HepG2 (cell line): ENCODE results near the gene EEPD1. TPM values are rescaled to one million over a fixed set of nuclear protein-coding genes. Genes with fewer than 3 reads are reported as not detected.

Experiments used
- ATF1 ChIP-seq: IDR thresholded peaks from 2 replicates; pipeline ENCODE4 v1.6.1; 2016; ENCODE audit warnings: mild to moderate bottlenecking, control low read depth
- ELF4 ChIP-seq: sonication (generic); formaldehyde crosslinking; IDR thresholded peaks from 2 replicates; pipeline ENCODE4 v1.5.0; 2020; ENCODE audit warnings: missing genetic modification reagents, mild to moderate bottlenecking, moderate library complexity, borderline replicate concordance
- ETV5 ChIP-seq: IDR thresholded peaks from 2 replicates; pipeline ENCODE4 v1.6.1; 2018; ENCODE audit warnings: missing biosample characterization, missing genetic modification reagents, inconsistent platforms, borderline replicate concordance
- FOXA3 ChIP-seq: IDR thresholded peaks from 2 replicates; pipeline ENCODE4 v1.6.1; 2016; ENCODE audit warnings: missing genetic modification reagents, missing compliant biosample characterization
- GRHL1 ChIP-seq: sonication (generic); formaldehyde crosslinking; conservative IDR thresholded peaks from 2 replicates; pipeline ENCODE4 v1.8.0; 2022; ENCODE audit warnings: missing genetic modification reagents
- KLF9 ChIP-seq: IDR thresholded peaks from 2 replicates; pipeline ENCODE4 v1.6.1; 2016; ENCODE audit warnings: low read depth
- RFX5 ChIP-seq: IDR thresholded peaks from 2 replicates; pipeline ENCODE4 v1.6.1; 2011; ENCODE audit warnings: low read depth, low read length, improper control_type of control experiment
- TBP ChIP-seq: sonication (generic); formaldehyde crosslinking; IDR thresholded peaks from 2 replicates; pipeline ENCODE4 v1.5.0; 2020; ENCODE audit warnings: missing genetic modification reagents
- ZNF253 ChIP-seq: sonication (generic); formaldehyde crosslinking; IDR thresholded peaks from 2 replicates; pipeline ENCODE4 v1.8.0; 2022; ENCODE audit warnings: mild to moderate bottlenecking, missing genetic modification reagents, borderline replicate concordance
- ZNF296 ChIP-seq: sonication (generic); formaldehyde crosslinking; conservative IDR thresholded peaks from 2 replicates; pipeline ENCODE4 v1.5.0; 2020; ENCODE audit warnings: mild to moderate bottlenecking, missing genetic modification reagents
- ZNF329 ChIP-seq: sonication (generic); formaldehyde crosslinking; IDR thresholded peaks from 2 replicates; pipeline ENCODE4 v1.9.0; 2021; ENCODE audit warnings: low read depth, mild to moderate bottlenecking, missing genetic modification reagents
- ZNF414 ChIP-seq: sonication (generic); formaldehyde crosslinking; IDR thresholded peaks from 2 replicates; pipeline ENCODE4 v1.5.0; 2020; ENCODE audit warnings: missing genetic modification reagents
- ZNF772 ChIP-seq: sonication (generic); formaldehyde crosslinking; IDR thresholded peaks from 2 replicates; pipeline ENCODE4 v1.5.0; 2020; ENCODE audit warnings: mild to moderate bottlenecking, missing genetic modification reagents
- ZSCAN29 ChIP-seq: sonication (generic); formaldehyde crosslinking; conservative IDR thresholded peaks from 2 replicates; pipeline ENCODE4 v1.4.0; 2020; ENCODE audit warnings: mild to moderate bottlenecking, missing genetic modification reagents
- polyA plus RNA-seq, 8 experiments: library from polyadenylated mRNA; depleted of rRNA in 3 of 8; stranded (reverse) in 7 of 8; unstranded in 1 of 8; fragments of >200 nt; fragmentation: Illumina TruSeq in 4 of 8; extraction: Trizol in 4 of 8; gene quantifications; 2 replicates each; pipeline versions ENCODE4 v1.2.1 to v1.2.3, GENCODE V29; 2011 to 2016; ENCODE audit warnings: low read depth in 4 of 8, missing spikeins in 1 of 8, mixed read lengths in 1 of 8; ENCODE audit not compliant: insufficient read depth in 1 of 8
- total RNA-seq, 5 experiments: library from RNA; depleted of rRNA; stranded (reverse); fragments of >200 nt; fragmentation: Illumina TruSeq; extraction: Trizol; gene quantifications; 2 replicates each; pipeline ENCODE4 v1.2.3, GENCODE V29; 2016; ENCODE audit warnings: low read depth in 1 of 5
- TF ChIP-seq, protein P1 (sequence below): sonication (generic); formaldehyde crosslinking; IDR thresholded peaks from 2 replicates; pipeline ENCODE4 v1.5.1; 2020; ENCODE audit warnings: mild to moderate bottlenecking, missing genetic modification reagents, borderline replicate concordance
- TF ChIP-seq, protein P2 (sequence below): sonication (generic); formaldehyde crosslinking; IDR thresholded peaks from 2 replicates; pipeline ENCODE4 v1.4.0; 2020; ENCODE audit warnings: missing genetic modification reagents, borderline replicate concordance

EEPD1 gene
- total and polyA plus RNA-seq, 2 of the 13 experiments (the other 11 are each of a cell fraction or from before 2014, with no cell fraction given) = 10.1 to 16.4 TPM

DNA sequence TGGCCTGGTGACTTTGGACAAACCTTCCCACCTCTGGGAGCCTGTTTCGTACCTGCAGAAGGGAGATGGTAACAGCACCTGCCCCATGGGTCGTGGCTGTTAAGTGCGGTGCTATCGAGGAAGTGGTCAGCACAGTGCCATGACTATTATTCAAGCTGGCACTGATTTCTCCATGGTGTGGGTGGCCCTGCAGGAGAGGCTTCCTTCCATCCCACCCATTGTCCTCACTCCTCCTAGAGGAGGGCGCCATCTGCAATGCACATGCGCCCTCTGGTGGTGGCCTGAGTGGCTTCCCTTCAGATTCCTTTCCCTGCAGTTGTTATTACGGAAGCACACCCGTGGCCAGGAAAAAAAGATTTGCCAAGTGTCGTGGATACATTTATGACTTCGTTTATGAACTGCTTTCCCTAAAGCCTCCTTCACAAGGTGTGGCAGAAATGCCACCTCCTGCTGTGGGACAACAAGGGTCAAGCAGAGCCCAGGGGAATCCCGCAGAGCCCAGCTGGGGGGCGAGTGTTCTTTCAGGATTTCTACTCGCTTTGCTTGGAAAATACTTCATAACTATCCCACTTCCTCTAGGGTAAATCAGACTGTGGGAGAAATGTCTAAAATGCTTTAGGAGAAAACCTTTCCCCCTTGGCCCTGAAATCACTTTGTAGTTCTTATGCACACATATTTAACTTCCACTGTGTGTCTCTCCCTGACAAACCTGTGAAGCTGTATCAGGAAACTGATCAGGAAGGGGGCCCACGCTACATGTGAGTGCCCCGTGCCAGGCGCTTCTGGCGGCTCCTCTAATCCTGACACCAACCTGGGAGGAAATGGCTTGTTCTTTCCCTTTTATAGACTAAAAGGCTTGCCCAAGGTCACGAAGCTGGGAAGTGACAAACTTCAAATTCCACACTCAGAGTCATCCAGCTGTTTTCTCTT lies 138.6 kb downstream of the EEPD1 start (continued):
- TF ChIP-seq ETV5 (CRISPR knock-in tag) = peak; percentile 70
- TF ChIP-seq TBP (CRISPR knock-in tag) = no peak
- no peak for TF ChIP-seq ZNF772 (CRISPR knock-in tag)
- TF ChIP-seq KLF9 (CRISPR knock-in tag) = no peak
- no peak for TF ChIP-seq ATF1
- TF ChIP-seq, protein P1, sequence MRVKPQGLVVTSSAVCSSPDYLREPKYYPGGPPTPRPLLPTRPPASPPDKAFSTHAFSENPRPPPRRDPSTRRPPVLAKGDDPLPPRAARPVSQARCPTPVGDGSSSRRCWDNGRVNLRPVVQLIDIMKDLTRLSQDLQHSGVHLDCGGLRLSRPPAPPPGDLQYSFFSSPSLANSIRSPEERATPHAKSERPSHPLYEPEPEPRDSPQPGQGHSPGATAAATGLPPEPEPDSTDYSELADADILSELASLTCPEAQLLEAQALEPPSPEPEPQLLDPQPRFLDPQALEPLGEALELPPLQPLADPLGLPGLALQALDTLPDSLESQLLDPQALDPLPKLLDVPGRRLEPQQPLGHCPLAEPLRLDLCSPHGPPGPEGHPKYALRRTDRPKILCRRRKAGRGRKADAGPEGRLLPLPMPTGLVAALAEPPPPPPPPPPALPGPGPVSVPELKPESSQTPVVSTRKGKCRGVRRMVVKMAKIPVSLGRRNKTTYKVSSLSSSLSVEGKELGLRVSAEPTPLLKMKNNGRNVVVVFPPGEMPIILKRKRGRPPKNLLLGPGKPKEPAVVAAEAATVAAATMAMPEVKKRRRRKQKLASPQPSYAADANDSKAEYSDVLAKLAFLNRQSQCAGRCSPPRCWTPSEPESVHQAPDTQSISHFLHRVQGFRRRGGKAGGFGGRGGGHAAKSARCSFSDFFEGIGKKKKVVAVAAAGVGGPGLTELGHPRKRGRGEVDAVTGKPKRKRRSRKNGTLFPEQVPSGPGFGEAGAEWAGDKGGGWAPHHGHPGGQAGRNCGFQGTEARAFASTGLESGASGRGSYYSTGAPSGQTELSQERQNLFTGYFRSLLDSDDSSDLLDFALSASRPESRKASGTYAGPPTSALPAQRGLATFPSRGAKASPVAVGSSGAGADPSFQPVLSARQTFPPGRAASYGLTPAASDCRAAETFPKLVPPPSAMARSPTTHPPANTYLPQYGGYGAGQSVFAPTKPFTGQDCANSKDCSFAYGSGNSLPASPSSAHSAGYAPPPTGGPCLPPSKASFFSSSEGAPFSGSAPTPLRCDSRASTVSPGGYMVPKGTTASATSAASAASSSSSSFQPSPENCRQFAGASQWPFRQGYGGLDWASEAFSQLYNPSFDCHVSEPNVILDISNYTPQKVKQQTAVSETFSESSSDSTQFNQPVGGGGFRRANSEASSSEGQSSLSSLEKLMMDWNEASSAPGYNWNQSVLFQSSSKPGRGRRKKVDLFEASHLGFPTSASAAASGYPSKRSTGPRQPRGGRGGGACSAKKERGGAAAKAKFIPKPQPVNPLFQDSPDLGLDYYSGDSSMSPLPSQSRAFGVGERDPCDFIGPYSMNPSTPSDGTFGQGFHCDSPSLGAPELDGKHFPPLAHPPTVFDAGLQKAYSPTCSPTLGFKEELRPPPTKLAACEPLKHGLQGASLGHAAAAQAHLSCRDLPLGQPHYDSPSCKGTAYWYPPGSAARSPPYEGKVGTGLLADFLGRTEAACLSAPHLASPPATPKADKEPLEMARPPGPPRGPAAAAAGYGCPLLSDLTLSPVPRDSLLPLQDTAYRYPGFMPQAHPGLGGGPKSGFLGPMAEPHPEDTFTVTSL (CRISPR knock-in tag) = no peak
- TF ChIP-seq FOXA3 (CRISPR knock-in tag) = peak; percentile 32; the same call in 1 of the 2 replicates
- TF ChIP-seq ZSCAN29 = no peak
- TF ChIP-seq ZNF253 (CRISPR knock-in tag) = no peak
- TF ChIP-seq ELF4 (CRISPR knock-in tag) = no peak
- TF ChIP-seq RFX5 = no peak
- peak; percentile 45; the same call in 1 of the 2 replicates for TF ChIP-seq ZNF414 (CRISPR knock-in tag)
- TF ChIP-seq ZNF329 (CRISPR knock-in tag) = no peak
- no peak for TF ChIP-seq GRHL1 (CRISPR knock-in tag)
- no peak for TF ChIP-seq ZNF296 (CRISPR knock-in tag)
- TF ChIP-seq, protein P2, sequence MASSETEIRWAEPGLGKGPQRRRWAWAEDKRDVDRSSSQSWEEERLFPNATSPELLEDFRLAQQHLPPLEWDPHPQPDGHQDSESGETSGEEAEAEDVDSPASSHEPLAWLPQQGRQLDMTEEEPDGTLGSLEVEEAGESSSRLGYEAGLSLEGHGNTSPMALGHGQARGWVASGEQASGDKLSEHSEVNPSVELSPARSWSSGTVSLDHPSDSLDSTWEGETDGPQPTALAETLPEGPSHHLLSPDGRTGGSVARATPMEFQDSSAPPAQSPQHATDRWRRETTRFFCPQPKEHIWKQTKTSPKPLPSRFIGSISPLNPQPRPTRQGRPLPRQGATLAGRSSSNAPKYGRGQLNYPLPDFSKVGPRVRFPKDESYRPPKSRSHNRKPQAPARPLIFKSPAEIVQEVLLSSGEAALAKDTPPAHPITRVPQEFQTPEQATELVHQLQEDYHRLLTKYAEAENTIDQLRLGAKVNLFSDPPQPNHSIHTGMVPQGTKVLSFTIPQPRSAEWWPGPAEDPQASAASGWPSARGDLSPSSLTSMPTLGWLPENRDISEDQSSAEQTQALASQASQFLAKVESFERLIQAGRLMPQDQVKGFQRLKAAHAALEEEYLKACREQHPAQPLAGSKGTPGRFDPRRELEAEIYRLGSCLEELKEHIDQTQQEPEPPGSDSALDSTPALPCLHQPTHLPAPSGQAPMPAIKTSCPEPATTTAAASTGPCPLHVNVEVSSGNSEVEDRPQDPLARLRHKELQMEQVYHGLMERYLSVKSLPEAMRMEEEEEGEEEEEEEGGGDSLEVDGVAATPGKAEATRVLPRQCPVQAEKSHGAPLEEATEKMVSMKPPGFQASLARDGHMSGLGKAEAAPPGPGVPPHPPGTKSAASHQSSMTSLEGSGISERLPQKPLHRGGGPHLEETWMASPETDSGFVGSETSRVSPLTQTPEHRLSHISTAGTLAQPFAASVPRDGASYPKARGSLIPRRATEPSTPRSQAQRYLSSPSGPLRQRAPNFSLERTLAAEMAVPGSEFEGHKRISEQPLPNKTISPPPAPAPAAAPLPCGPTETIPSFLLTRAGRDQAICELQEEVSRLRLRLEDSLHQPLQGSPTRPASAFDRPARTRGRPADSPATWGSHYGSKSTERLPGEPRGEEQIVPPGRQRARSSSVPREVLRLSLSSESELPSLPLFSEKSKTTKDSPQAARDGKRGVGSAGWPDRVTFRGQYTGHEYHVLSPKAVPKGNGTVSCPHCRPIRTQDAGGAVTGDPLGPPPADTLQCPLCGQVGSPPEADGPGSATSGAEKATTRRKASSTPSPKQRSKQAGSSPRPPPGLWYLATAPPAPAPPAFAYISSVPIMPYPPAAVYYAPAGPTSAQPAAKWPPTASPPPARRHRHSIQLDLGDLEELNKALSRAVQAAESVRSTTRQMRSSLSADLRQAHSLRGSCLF (CRISPR knock-in tag) = no peak
